ENCODE measurements around the gene ZGLP1.

DNA sequence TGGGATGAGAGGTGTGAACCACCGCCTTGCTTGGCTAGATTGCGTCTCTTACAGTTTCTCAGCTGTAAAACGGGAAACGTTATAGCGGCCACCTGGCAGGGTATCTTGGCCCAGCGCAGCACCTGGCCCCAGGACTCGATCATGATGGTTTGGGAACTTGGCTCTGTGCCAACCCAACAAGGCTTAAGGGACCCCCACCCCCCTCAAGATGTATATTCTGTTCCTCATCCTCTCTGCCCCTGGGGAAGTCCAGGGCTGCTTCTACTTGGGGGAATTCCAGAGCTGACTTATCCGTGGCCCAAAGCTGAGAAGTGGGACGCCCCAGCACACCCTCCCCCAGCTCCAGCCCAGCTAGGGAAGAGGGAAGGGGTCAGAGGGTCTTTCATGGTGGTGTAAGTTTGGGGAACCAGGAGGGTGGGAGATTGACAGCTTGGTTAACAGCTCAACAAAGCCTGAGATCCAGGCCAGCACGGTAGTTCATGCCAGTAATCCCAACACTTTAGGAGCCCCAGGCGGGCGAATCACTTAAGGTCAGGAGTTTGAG, 38.0 kb downstream of the ZGLP1 start:
- TF ChIP-seq, protein P1, sequence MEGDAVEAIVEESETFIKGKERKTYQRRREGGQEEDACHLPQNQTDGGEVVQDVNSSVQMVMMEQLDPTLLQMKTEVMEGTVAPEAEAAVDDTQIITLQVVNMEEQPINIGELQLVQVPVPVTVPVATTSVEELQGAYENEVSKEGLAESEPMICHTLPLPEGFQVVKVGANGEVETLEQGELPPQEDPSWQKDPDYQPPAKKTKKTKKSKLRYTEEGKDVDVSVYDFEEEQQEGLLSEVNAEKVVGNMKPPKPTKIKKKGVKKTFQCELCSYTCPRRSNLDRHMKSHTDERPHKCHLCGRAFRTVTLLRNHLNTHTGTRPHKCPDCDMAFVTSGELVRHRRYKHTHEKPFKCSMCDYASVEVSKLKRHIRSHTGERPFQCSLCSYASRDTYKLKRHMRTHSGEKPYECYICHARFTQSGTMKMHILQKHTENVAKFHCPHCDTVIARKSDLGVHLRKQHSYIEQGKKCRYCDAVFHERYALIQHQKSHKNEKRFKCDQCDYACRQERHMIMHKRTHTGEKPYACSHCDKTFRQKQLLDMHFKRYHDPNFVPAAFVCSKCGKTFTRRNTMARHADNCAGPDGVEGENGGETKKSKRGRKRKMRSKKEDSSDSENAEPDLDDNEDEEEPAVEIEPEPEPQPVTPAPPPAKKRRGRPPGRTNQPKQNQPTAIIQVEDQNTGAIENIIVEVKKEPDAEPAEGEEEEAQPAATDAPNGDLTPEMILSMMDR (conservative IDR thresholded peaks at IDR 0.05; ENCODE audit: low read length) = no peak
- no peak for TF ChIP-seq EZH2phosphoT487 (IDR thresholded peaks at IDR 0.05; ENCODE audit: borderline replicate concordance)

Measured in Loucy (cell line).